Muscle layer of colon (tissue), 2 donors: ENCODE results near the gene NTNG1.

Source experiments
- H3K27ac ChIP-seq: one replicate; pipeline ENCODE4 v1.7.0; 2013; ENCODE audit warnings: low read depth, mild to moderate bottlenecking, low read length, moderate library complexity
- H3K27me3 ChIP-seq, 2 donors: one replicate each; pipeline ENCODE4 v1.7.0; 2013; ENCODE audit warnings: low read length in 2 of 2, mild to moderate bottlenecking in 2 of 2; ENCODE audit not compliant: insufficient read depth in 2 of 2, control insufficient read depth in 1 of 2
- H3K36me3 ChIP-seq: one replicate; pipeline ENCODE4 v1.7.0; 2013; ENCODE audit warnings: mild to moderate bottlenecking, low read length; ENCODE audit not compliant: insufficient read depth
- H3K4me1 ChIP-seq: one replicate; pipeline ENCODE4 v1.7.0; 2013; ENCODE audit warnings: mild to moderate bottlenecking, low read length; ENCODE audit not compliant: insufficient read depth
- H3K4me3 ChIP-seq, 2 donors: one replicate each; pipeline ENCODE4 v1.7.0; 2013; ENCODE audit warnings: low read length in 2 of 2, low read depth in 1 of 2, mild to moderate bottlenecking in 1 of 2, moderate library complexity in 1 of 2
- H3K9ac ChIP-seq: one replicate; pipeline ENCODE4 v1.7.0; 2013; ENCODE audit warnings: low read length
- H3K9me3 ChIP-seq: one replicate; pipeline ENCODE4 v1.7.0; 2013; ENCODE audit warnings: mild to moderate bottlenecking, low read length
- donor health status: abdominal sarcoma.
- donor health status: Adenocarcinoma of cecum.

NTNG1 gene

DNA sequence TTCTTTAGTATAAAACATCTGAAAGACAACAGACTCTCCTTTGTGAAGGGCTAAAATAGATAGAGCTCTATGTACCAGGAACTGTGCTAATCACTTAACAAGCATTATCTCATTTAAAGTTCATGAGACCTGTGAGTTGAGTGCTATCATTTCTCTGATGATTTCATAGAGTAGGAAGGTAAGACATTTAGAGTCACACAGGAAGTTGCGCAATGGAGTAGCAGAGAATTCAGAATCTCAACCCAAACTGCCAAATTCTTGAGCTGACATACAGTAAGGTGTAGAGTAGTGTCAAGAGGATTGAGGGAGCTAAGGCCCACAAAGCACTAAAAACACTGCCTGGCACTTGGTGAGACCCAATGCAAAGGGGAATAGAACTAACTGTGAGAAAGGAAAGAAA lies 384.3 kb downstream of the NTNG1 start:
- Histone ChIP-seq H3K4me1 (peaks cover 8% of the 10 kb centered on the region), H3K9ac (no peak overlapping the region), H3K36me3 (no peaks in the 10 kb centered on the region), H3K4me3 (no peak overlapping the region), H3K27ac (no peak overlapping the region), H3K27me3 (no peaks in the 10 kb centered on the region), H3K9me3 (no peaks in the 10 kb centered on the region)

DNA sequence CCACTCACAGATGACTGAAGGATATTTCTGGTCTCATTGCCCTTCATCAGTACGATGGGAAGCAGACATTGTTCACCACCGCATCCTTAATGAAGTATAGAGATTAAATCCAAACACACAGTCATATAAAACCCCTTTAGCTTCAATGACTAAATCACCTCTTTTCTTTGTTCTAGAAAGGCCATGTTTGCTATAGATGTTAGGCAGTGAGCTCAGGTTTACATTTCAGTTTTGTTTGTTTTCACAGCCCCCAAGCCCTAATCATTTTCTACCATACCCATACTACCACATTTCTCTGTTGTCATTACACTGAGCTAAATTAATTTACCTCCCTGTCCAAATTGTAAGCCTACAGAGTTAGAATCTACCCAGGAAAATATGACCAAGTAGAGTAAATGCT lies 385.1 kb downstream of the NTNG1 start:
- Histone ChIP-seq H3K9ac (no peak overlapping the region), H3K4me3 (no peak overlapping the region), H3K9me3 (no peaks in the 10 kb centered on the region), H3K4me1 (peaks cover 8% of the 10 kb centered on the region), H3K27ac (no peak overlapping the region), H3K27me3 (no peaks in the 10 kb centered on the region), H3K36me3 (no peaks in the 10 kb centered on the region)

DNA sequence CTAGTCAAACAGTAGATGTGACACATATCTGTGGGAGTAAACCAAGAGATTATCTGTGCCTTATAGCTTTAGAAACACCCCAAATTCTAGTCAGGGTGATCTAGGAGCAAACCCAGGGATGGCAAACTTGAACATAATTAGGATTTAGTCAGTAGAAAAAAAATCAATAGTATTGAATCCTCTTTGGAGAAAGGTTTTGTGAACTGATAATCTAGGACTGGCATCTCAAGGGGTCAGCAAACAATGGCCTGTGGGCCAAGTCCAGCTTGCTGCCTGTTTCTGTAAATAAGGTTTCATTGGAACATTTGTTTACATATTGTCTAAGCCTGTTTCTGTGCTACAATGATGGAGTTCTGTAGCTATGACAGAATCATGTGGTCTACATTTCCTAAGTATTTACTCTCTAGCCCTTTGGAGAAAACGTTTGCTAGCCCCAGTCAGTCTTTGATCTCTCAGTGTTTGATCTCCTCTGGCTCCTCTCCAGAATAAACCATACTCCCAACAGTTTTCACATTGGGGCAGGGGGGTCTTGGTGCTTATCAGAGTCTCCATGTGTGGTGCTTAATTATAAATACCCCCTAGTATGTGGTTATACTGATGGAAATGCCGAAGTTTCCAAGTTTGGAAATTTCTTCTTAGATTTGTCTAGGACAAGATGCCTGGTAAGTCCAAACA lies 385.8 kb downstream of the NTNG1 start:
- no peaks in the 10 kb centered on the region for H3K9me3 ChIP-seq
- H3K27me3 ChIP-seq: no peaks in the 10 kb centered on the region
- no peak overlapping the region for H3K9ac ChIP-seq
- no peaks in the 10 kb centered on the region for H3K36me3 ChIP-seq
- H3K27ac ChIP-seq: no peak overlapping the region
- H3K4me1 ChIP-seq: peaks cover 8% of the 10 kb centered on the region
- H3K4me3 ChIP-seq: no peak overlapping the region

DNA sequence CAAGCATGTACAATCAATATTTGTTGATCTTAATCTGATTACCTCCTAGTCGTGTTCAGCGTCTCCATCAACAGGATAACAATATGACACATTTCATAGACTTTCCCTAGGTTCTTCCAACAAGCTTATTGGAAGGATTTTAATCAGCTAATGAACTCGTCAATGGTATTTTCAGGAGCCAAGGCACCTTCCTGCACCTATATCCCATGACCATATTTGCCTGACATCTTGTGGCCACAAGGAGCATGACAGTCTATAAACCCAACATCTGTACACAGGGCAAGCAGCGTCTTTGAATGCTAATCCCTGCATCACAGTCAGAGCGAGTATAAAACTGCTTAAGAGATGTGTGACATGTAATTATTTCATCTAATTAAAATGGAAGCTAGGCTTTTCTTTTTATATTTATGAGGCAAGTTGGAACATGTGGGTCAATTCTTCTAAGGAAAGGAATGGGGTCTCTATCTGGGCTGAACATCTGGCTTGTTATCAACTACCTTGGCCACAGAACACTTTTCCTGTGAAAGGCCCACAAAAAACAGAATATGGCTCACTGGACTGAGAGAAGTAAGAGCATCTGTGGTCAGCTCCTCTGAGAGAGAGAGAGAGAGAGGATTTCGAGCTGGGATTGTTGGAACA lies 388.8 kb downstream of the NTNG1 start:
- Histone ChIP-seq H3K36me3 (no peaks in the 10 kb centered on the region), H3K27me3 (no peaks in the 10 kb centered on the region), H3K9ac (no peak overlapping the region), H3K4me1 (peaks cover 8% of the 10 kb centered on the region), H3K27ac (no peak overlapping the region), H3K9me3 (no peaks in the 10 kb centered on the region), H3K4me3 (no peak overlapping the region)

DNA sequence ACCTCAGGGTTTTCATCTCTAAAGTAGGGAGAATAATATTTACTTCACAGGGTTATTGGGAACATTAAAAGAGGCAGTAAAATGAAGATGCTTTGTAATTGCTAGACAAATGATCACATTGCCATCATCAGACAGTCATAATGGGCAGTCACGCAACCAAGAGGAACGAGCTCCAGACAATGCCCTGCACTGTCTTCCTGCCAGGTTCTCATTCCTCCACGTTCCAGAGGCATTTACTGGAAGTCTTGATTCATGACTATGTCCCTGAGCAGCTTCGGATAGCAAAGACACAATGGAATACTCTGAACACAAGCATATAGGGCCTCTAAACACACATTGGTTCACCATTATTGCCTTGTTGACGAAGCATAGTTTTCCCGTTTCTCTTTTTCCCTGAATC lies 389.7 kb downstream of the NTNG1 start:
- peaks cover 17% of the 10 kb centered on the region for H3K4me1 ChIP-seq
- H3K27me3 ChIP-seq: no peaks in the 10 kb centered on the region
- no peak overlapping the region for H3K27ac ChIP-seq
- H3K9me3 ChIP-seq: no peaks in the 10 kb centered on the region
- no peak overlapping the region for H3K4me3 ChIP-seq
- no peaks in the 10 kb centered on the region for H3K36me3 ChIP-seq
- no peak overlapping the region for H3K9ac ChIP-seq

DNA sequence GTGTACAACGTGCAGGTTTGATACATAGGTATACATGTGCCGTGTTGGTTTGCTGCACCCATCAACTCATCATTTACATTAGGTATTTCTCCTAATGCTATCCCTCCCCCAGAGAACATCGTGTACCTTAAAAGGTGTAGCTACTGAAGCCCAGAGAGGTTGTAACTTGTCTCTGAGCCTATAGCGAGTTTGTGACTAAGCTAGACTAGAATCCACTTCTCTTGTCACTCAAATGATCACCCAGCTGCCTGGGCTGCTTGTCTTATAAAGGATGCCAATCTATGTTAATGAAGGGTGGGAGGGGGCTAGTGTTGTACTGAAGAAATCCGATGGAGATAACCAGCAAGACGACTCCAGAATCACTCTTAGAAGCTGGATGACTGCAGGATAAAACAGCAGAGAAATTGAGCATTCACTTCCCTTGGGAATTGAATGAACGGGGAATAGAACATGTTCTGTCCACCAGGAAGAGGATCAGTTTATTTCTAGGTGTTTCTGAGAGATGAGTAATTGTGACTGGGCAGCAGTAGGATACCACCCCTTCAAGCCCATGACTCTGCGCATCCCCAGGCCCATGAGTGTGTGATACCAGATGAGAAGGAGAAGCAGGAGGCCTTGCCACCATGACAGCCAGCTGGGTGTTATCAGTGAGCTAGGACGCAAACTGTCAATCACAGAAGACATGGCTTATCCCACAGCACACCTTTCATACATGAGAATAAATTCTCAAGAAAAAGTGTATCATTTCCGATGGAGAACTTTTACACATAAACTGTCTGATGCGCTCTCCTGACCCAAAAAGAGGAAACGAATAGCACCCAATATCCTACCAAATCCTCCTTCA lies 390.4 kb downstream of the NTNG1 start:
- Histone ChIP-seq H3K27ac (no peak overlapping the region), H3K27me3 (no peaks in the 10 kb centered on the region), H3K4me1 (peaks cover 25% of the 10 kb centered on the region), H3K9ac (no peak overlapping the region), H3K4me3 (no peak overlapping the region), H3K36me3 (no peaks in the 10 kb centered on the region), H3K9me3 (no peaks in the 10 kb centered on the region)

DNA sequence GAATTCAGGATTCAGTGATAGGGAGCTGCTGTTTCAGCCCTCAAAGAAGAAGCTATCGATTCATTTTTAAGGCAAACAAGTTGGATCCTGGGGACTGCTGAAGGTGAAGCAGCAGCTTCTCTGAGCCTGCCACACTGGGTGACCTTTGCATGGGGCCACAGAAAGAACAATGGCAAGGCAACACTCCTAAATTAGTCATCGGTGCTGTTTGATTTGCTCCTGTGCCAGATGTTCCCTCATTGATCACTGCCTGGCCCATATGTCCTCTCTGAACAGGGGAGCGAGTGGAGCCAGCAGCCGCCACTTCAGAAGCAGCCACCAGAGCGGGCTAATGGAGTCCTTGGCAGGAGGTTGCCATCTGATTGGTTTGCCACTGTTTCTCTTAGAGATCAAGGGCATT lies 391.5 kb downstream of the NTNG1 start:
- Histone ChIP-seq H3K4me3 (no peak overlapping the region), H3K27ac (no peak overlapping the region)

More for the DNA sequence above, 391.5 kb downstream of the NTNG1 start:
- Histone ChIP-seq H3K36me3 (no peaks in the 10 kb centered on the region), H3K4me1 (peaks cover 31% of the 10 kb centered on the region), H3K9ac (no peak overlapping the region), H3K27me3 (no peaks in the 10 kb centered on the region), H3K9me3 (no peaks in the 10 kb centered on the region)
